Endothelial cell of umbilical vein (primary cell): ENCODE measurements around the gene CCSER2. TPM values are rescaled to one million over a fixed set of nuclear protein-coding genes. Genes with fewer than 3 reads are reported as not detected.
A peak's percentile ranks its signal among the peaks of the same experiment; 100 is the strongest.

Experiments used
- BruUV-seq: library from RNA; stranded (reverse); fragments of 400-500 nt; replicated peaks from 2 replicates; lab custom pipeline; 2021; lab: Mats Ljungman, UMichigan
- CTCF ChIA-PET: fragments of 300-600, 350-600 bp; sonication (Branson Sonifier 250); formaldehyde crosslinking; loops from one replicate; lab custom pipeline; 2021; ENCODE audit warnings: antibody characterized with exemption, inconsistent platforms; lab: Charles Lee
- POLR2A ChIA-PET: fragments of 300-600, 350-600 bp; sonication (Branson Sonifier 250); formaldehyde crosslinking; loops from one replicate; lab custom pipeline; 2021; ENCODE audit warnings: antibody characterized with exemption, inconsistent platforms; lab: Charles Lee
- DNase-seq: peaks from one replicate; pipeline ENCODE4 v3.0.0-alpha.2; 2011; ENCODE audit warnings: low read depth, low spot score
- FAIRE-seq: peaks from 2 replicates; lab custom pipeline; 2011; peaks lifted over from hg19 to GRCh38; lab: Jason Lieb, UNC
- H2AFZ ChIP-seq: 2 replicates; pipeline ENCODE4 v1.6.0; 2012; ENCODE audit warnings: low read depth, low read length, control low read depth, inconsistent platforms
- H3K27ac ChIP-seq: 2 replicates; pipeline ENCODE4 v1.5.1; 2011; ENCODE audit warnings: low read depth, mild to moderate bottlenecking, control low read depth, low read length, moderate library complexity; ENCODE audit not compliant: insufficient read depth
- H3K27me3 ChIP-seq, 2 experiments: 2 replicates each; pipeline versions ENCODE4 v1.6.0 to v1.6.1; 2011; ENCODE audit warnings: low read length in 2 of 2, mixed read lengths in 1 of 2; ENCODE audit not compliant: control insufficient read depth in 2 of 2, insufficient read depth in 2 of 2
- H3K36me3 ChIP-seq, 2 experiments: 2 replicates in 1 of 2; 3 replicates in 1 of 2; pipeline ENCODE4 v1.5.1; 2011; ENCODE audit warnings: low read length in 2 of 2, mild to moderate bottlenecking in 1 of 2, moderate library complexity in 1 of 2; ENCODE audit not compliant: control insufficient read depth in 2 of 2, insufficient read depth in 2 of 2; ENCODE audit errors: extremely low read depth in 1 of 2
- H3K4me1 ChIP-seq: 3 replicates; pipeline ENCODE4 v1.5.1; 2011; ENCODE audit warnings: mild to moderate bottlenecking, low read length; ENCODE audit not compliant: control insufficient read depth, insufficient read depth; ENCODE audit errors: extremely low read depth
- H3K4me2 ChIP-seq: 2 replicates; pipeline ENCODE4 v1.6.1; 2011; ENCODE audit warnings: low read length, control low read depth, mixed read lengths; ENCODE audit not compliant: insufficient read depth
- H3K4me3 ChIP-seq, 3 experiments: fragments of 200-600 bp in 1 of 3; sonication (generic), shearing (Covaris generic) in 1 of 3; replicated peaks in 1 of 3; 2 replicates each; pipeline ENCODE4 v1.5.1; 2011 to 2016; ENCODE audit warnings: control low read depth in 3 of 3, low read length in 3 of 3, mild to moderate bottlenecking in 2 of 3, inconsistent platforms in 1 of 3, low read depth in 1 of 3, moderate library complexity in 1 of 3; ENCODE audit not compliant: insufficient read depth in 1 of 3
- H3K79me2 ChIP-seq: 2 replicates; pipeline ENCODE4 v1.6.0; 2012; ENCODE audit warnings: low read length, inconsistent platforms; ENCODE audit not compliant: control insufficient read depth, insufficient read depth
- H3K9ac ChIP-seq: replicated peaks from 2 replicates; pipeline ENCODE3; 2011; ENCODE audit warnings: low read length, control low read depth; ENCODE audit not compliant: insufficient read depth; ENCODE audit errors: extremely low read depth
- H3K9me1 ChIP-seq: replicated peaks from 3 replicates; pipeline ENCODE4 v1.6.0; 2011; ENCODE audit warnings: mild to moderate bottlenecking, low read length; ENCODE audit not compliant: control insufficient read depth, insufficient read depth; ENCODE audit errors: extremely low read depth
- H3K9me3 ChIP-seq: replicated peaks from 2 replicates; pipeline ENCODE4 v1.5.1; 2012; ENCODE audit warnings: low read length, inconsistent platforms; ENCODE audit not compliant: control insufficient read depth, insufficient read depth
- H4K20me1 ChIP-seq: replicated peaks from 2 replicates; pipeline ENCODE3; 2011; ENCODE audit warnings: mild to moderate bottlenecking, low read length; ENCODE audit not compliant: control insufficient read depth, insufficient read depth; ENCODE audit errors: extremely low read depth
- EZH2 ChIP-seq: IDR thresholded peaks from 2 replicates; pipeline ENCODE4 v1.6.1; 2012; ENCODE audit warnings: borderline replicate concordance, low read depth, mild to moderate bottlenecking, moderate library complexity, low read length, inconsistent platforms; ENCODE audit not compliant: severe bottlenecking
- FOS ChIP-seq: IDR thresholded peaks from 2 replicates; pipeline ENCODE4 v1.6.1; 2011; ENCODE audit warnings: mild to moderate bottlenecking, low read length, moderate library complexity, borderline replicate concordance; ENCODE audit not compliant: insufficient read depth
- GATA2 ChIP-seq: IDR thresholded peaks from 2 replicates; pipeline ENCODE4 v1.7.0; 2011; ENCODE audit warnings: low read depth, mild to moderate bottlenecking, moderate library complexity, mixed read lengths, low read length; ENCODE audit not compliant: insufficient read length, insufficient read depth
- JUN ChIP-seq: IDR thresholded peaks from 2 replicates; pipeline ENCODE4 v1.6.1; 2011; ENCODE audit warnings: borderline replicate concordance, low read depth; ENCODE audit not compliant: insufficient read length, insufficient read depth
- MYC ChIP-seq: IDR thresholded peaks from one replicate; pipeline ENCODE4 v1.6.1; 2011; ENCODE audit warnings: mild to moderate bottlenecking, low read depth, low read length
- POLR2AphosphoS5 ChIP-seq: IDR thresholded peaks from 2 replicates; pipeline ENCODE4 v1.6.1; 2012; ENCODE audit warnings: low read depth, mild to moderate bottlenecking, control low read depth, low read length, moderate library complexity; ENCODE audit not compliant: insufficient read depth
- dilution Hi-C: fragments of 300-500 bp; cut with MboI; formaldehyde crosslinking; loops from one replicate; pipeline ENCODE4 v1.15.0; 2019; ENCODE audit warnings: low sequenced_read_pairs; ENCODE audit not compliant: extremely low pct_ligation_motif_present
- intact Hi-C: fragments of 100-400 bp; cut with micrococcal nuclease; formaldehyde crosslinking; loops from one replicate; pipeline ENCODE4 v1.10.0; 2022
- polyA plus RNA-seq, 4 experiments: library from polyadenylated mRNA; depleted of rRNA in 3 of 4; stranded (reverse) in 3 of 4; unstranded in 1 of 4; fragments of >200 nt; gene quantifications; 2 replicates each; pipeline versions ENCODE4 v1.2.1 to v1.2.3, GENCODE V29; 2011 to 2012; ENCODE audit warnings: missing spikeins in 1 of 4
- total RNA-seq: library from RNA; stranded (reverse); gene quantifications from 2 replicates; pipeline ENCODE4 v1.2.3, GENCODE V29; 2021
- TF ChIP-seq, protein P1 (sequence below), 2 donors: IDR thresholded peaks; 1 replicate in 1 of 2; 2 replicates in 1 of 2; pipeline ENCODE4 v1.5.1; 2011; ENCODE audit warnings: low read length in 2 of 2, mild to moderate bottlenecking in 2 of 2, moderate library complexity in 2 of 2, control low read depth in 1 of 2, inconsistent platforms in 1 of 2, low read depth in 1 of 2; ENCODE audit not compliant: insufficient read depth in 1 of 2; ENCODE audit errors: extremely low read depth in 1 of 2
- TF ChIP-seq, protein P2 (sequence below): IDR thresholded peaks from 2 replicates; pipeline ENCODE4 v1.6.1; 2011; ENCODE audit not compliant: insufficient read depth, insufficient read length

CCSER2 gene
- total and polyA plus RNA-seq, 2 donors (not counting 3 experiments of a cell fraction or from before 2014, with no cell fraction given): 14.5 to 49.3 TPM

DNA sequence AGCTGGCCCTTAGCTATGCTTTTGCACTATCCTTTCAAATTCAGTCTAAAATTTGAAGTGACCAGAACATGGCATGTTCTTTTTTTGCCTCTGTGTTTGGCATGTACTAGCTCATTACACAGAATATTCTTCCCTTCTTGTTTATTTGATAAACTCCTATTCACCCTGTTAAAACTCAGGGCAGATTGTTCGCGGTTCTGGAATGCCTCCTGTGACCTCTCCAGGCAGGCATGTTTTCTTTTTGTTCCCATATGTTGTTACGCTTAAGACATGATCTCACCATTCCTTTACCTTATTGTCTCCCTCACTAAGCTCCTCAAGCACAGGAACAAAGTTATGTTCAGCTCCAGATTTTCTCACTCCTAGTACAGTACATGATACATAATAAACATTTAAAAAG lies 181.7 kb downstream of the CCSER2 start:
- H3K4me2 ChIP-seq: peak overlapping the region; percentile 54
- peak overlapping the region; percentile 67 for H3K9ac ChIP-seq
- H3K79me2 ChIP-seq: no peaks in the 10 kb centered on the region
- intact Hi-C loops: loop anchor here (2.0 kb wide), 1 partner anchor 79 kb away; no protein-coding TSS in a partner anchor
- FAIRE-seq: peak; percentile 31
- H2AFZ ChIP-seq: no peak overlapping the region
- H3K27me3 ChIP-seq: no peaks in the 10 kb centered on the region
- CTCF ChIA-PET: interaction anchor here (1.0 to 3.7 kb wide), 16 partner anchors 9 to 253 kb away, joined by 3 to 26 read pairs (median 6); no protein-coding TSS in a partner anchor
- TF ChIP-seq JUN (peak; percentile 59), EZH2 (no peak)
- TF ChIP-seq, protein P1, sequence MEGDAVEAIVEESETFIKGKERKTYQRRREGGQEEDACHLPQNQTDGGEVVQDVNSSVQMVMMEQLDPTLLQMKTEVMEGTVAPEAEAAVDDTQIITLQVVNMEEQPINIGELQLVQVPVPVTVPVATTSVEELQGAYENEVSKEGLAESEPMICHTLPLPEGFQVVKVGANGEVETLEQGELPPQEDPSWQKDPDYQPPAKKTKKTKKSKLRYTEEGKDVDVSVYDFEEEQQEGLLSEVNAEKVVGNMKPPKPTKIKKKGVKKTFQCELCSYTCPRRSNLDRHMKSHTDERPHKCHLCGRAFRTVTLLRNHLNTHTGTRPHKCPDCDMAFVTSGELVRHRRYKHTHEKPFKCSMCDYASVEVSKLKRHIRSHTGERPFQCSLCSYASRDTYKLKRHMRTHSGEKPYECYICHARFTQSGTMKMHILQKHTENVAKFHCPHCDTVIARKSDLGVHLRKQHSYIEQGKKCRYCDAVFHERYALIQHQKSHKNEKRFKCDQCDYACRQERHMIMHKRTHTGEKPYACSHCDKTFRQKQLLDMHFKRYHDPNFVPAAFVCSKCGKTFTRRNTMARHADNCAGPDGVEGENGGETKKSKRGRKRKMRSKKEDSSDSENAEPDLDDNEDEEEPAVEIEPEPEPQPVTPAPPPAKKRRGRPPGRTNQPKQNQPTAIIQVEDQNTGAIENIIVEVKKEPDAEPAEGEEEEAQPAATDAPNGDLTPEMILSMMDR (IDR thresholded peaks at IDR 0.05; ENCODE audit: extremely low read depth in 1 of 2, insufficient read depth in 1 of 2, low read depth in 1 of 2, low read length in 2 of 2): no peak
- dilution Hi-C loops: no loop called here
- no peaks in the 10 kb centered on the region for H3K9me3 ChIP-seq
- H3K27ac ChIP-seq: peak overlapping the region; percentile 94
- POLR2A ChIA-PET: interaction anchor here (0.6 kb wide), 1 partner anchor 14 kb away, joined by 4 read pairs; no protein-coding TSS in a partner anchor
- no peaks in the 10 kb centered on the region for H3K9me1 ChIP-seq
- H3K4me1 ChIP-seq: peaks cover 40% of the 10 kb centered on the region
- peaks cover 0 to 7% of the 10 kb centered on the region in 2 experiments for H3K36me3 ChIP-seq
- DNase-seq: peak; percentile 86
- H4K20me1 ChIP-seq: no peaks in the 10 kb centered on the region
- BruUV-seq: no TSS peak
- no peak overlapping the region for H3K4me3 ChIP-seq

DNA sequence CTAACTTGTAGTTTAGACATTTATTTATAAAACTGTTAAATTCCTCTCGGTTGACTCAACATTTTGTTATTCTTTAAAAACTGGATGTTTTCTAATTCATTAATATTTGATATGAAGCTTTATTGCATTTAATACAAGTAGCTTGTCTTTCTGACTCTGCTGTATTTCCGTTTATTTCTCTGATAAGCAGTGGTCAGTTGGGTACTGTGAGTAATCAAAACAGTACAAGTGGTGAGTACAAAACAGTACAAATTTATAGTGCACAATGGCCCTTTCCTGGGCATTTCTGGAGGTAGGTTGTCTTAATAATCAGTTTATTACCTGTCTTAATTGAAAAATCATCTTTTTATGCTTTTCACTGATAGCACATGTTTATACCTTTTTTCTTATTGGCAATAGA lies 182.7 kb downstream of the CCSER2 start:
- POLR2A ChIA-PET: no interaction called here
- dilution Hi-C loops: no loop called here
- BruUV-seq: no TSS peak
- TF ChIP-seq POLR2AphosphoS5 (no peak), JUN (no peak), GATA2 (no peak), EZH2 (no peak), FOS (peak; percentile 34), MYC (no peak)
- TF ChIP-seq, protein P1 (IDR thresholded peaks at IDR 0.05; ENCODE audit: extremely low read depth in 1 of 2, insufficient read depth in 1 of 2, low read depth in 1 of 2, low read length in 2 of 2): no peak
- TF ChIP-seq, protein P2, sequence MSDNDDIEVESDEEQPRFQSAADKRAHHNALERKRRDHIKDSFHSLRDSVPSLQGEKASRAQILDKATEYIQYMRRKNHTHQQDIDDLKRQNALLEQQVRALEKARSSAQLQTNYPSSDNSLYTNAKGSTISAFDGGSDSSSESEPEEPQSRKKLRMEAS: no peak
- peak overlapping the region; percentile 54 for H3K4me2 ChIP-seq
- intact Hi-C loops: loop anchor here (2.0 kb wide), 1 partner anchor 80 kb away; no protein-coding TSS in a partner anchor
- FAIRE-seq (no peak), DNase-seq (peak; percentile 69)
- CTCF ChIA-PET: interaction anchor here (1.0 to 3.7 kb wide), 13 partner anchors 10 to 246 kb away, joined by 3 to 26 read pairs (median 6); no protein-coding TSS in a partner anchor
- H3K4me3 ChIP-seq: no peak overlapping the region
- no peak overlapping the region for H3K9ac ChIP-seq
- H3K9me1 ChIP-seq: no peaks in the 10 kb centered on the region
- no peaks in the 10 kb centered on the region for H4K20me1 ChIP-seq
- H3K79me2 ChIP-seq: no peaks in the 10 kb centered on the region
- peaks cover 0 to 7% of the 10 kb centered on the region in 2 experiments for H3K36me3 ChIP-seq
- no peaks in the 10 kb centered on the region for H3K9me3 ChIP-seq
- H3K27me3 ChIP-seq: no peaks in the 10 kb centered on the region
- no peak overlapping the region for H2AFZ ChIP-seq
- H3K27ac ChIP-seq: peak overlapping the region; percentile 94
- peaks cover 37% of the 10 kb centered on the region for H3K4me1 ChIP-seq
